ENCODE data around the gene CCNY. TPM values are rescaled to one million over a fixed set of nuclear protein-coding genes. Genes with fewer than 3 reads are reported as not detected.

The CCNY gene
- total and polyA plus RNA-seq, 2 experiments from 2014 or later = 38.9 to 79.9 TPM

DNA sequence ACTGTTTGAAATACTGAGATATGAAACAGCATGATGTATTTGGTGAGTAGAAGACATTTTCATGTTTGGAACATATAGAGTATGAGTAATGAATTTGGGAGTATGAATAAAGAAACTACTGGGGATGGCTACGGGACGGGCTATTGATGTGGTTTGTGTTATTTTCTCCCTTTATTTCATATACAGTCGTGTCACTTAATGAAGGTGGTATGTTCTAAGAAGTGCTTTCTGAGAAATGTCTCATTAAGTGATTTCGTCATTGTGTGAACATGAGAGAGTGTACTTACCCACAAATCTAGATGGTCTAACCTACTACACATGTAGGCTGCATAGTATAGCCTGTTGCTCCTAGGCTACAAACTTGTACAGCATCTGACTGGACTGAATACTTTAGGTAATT lies 106.3 kb downstream of the CCNY start:
- Histone ChIP-seq H3K9me3 (ENCODE audit: low read depth) (no peaks in the 10 kb centered on the region), H3K27me3 (no peaks in the 10 kb centered on the region), H3K4me3 (no peak overlapping the region), H3K27ac (no peak overlapping the region), H3K36me3 (no peaks in the 10 kb centered on the region), H3K4me1 (ENCODE audit: low read depth) (no peaks in the 10 kb centered on the region)
- TF ChIP-seq, protein P1, sequence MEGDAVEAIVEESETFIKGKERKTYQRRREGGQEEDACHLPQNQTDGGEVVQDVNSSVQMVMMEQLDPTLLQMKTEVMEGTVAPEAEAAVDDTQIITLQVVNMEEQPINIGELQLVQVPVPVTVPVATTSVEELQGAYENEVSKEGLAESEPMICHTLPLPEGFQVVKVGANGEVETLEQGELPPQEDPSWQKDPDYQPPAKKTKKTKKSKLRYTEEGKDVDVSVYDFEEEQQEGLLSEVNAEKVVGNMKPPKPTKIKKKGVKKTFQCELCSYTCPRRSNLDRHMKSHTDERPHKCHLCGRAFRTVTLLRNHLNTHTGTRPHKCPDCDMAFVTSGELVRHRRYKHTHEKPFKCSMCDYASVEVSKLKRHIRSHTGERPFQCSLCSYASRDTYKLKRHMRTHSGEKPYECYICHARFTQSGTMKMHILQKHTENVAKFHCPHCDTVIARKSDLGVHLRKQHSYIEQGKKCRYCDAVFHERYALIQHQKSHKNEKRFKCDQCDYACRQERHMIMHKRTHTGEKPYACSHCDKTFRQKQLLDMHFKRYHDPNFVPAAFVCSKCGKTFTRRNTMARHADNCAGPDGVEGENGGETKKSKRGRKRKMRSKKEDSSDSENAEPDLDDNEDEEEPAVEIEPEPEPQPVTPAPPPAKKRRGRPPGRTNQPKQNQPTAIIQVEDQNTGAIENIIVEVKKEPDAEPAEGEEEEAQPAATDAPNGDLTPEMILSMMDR (IDR thresholded peaks at IDR 0.05; ENCODE audit: low read depth, low read length) = no peak
- no peak for DNase-seq (ENCODE audit: low read depth in 1 of 2, low spot score in 1 of 2)

DNA sequence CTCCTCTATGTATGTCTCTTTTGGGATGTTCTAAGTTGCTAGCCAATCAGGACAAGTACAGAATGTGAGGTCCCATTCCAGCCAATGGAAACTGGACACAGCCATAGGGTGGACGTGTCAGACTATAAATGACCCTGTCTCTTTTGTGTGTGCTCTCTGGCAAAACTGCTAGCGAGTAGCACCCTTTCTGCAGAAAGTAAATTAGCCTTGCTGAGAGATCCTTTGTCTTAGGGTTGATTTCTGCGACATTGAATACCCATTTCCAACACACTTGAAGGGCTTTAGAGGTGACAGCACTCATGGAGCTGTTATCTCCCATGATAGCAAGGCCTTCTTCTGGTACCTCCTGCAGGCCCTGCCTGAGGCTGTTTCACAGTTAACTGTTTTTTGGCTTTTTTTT lies 107.5 kb downstream of the CCNY start:
- no peak overlapping the region for H3K4me3 ChIP-seq
- no peaks in the 10 kb centered on the region for H3K36me3 ChIP-seq
- no peaks in the 10 kb centered on the region for H3K27me3 ChIP-seq
- no peaks in the 10 kb centered on the region for H3K4me1 ChIP-seq (ENCODE audit: low read depth)
- H3K27ac ChIP-seq = no peak overlapping the region
- TF ChIP-seq, protein P1 (IDR thresholded peaks at IDR 0.05; ENCODE audit: low read depth, low read length) = no peak
- no peak for DNase-seq (ENCODE audit: low read depth in 1 of 2, low spot score in 1 of 2)
- H3K9me3 ChIP-seq (ENCODE audit: low read depth) = no peaks in the 10 kb centered on the region

DNA sequence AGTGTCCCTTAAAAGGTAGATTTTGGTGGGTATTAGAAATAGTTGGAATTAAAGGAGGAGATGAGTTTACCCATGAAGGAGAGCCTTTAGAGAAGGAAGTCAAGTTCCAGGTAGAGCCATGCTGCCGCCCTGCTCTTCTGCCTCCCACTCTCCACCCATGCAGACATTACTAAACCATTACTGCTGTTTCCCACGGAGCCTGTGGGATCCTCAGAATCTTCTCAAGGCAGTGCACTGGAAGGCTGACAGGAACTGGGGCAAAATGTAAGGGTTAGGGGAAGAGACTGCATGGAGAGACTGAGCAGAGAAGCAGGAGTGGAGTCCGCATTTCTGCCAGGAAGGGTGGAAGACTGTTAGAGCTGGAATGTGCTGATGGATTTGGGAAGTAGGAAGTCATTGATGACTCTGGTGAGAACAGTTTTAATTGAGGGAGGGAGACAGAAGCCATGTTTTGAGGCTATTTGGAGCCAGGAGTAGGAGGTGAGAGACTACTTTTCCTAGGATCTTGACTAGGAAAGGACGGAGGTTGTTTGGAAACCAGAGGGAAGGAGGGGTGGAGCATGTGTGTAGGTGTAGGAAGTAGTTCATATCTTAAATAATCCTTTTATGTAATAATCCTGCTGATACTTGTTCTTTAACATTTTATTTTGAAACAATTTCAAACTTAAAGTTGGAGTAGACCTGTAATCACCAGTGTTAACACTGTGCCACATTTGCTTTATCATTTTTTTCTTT lies 109.0 kb downstream of the CCNY start:
- TF ChIP-seq, protein P1 (IDR thresholded peaks at IDR 0.05; ENCODE audit: low read depth, low read length) = no peak
- no peaks in the 10 kb centered on the region for H3K27me3 ChIP-seq
- no peak overlapping the region for H3K4me3 ChIP-seq
- H3K9me3 ChIP-seq (ENCODE audit: low read depth) = no peaks in the 10 kb centered on the region
- peaks cover 7% of the 10 kb centered on the region for H3K4me1 ChIP-seq (ENCODE audit: low read depth)
- H3K36me3 ChIP-seq = no peaks in the 10 kb centered on the region
- H3K27ac ChIP-seq = no peak overlapping the region
- DNase-seq (ENCODE audit: low read depth in 1 of 2, low spot score in 1 of 2) = no peak

DNA sequence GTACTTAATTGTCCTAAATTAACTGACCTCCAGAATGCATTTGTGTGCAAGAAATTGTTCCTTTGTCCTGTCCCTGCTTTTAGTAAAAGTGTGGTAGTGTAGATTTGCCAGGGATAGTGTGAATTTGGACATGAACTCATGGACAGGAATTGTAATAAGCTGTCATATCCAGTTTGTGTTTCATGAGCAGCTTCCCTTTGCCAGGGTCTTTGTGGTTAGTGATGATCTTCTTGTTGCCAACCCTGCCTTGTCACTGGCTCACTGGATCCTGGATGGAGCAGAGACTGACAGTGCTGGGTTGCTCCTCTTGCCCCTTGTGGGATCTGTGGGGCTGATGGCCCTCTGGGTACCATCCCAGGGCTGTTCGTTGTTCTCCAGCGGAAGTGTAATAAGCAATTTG lies 110.1 kb downstream of the CCNY start:
- TF ChIP-seq, protein P1 (IDR thresholded peaks at IDR 0.05; ENCODE audit: low read depth, low read length) = no peak
- no peaks in the 10 kb centered on the region for H3K9me3 ChIP-seq (ENCODE audit: low read depth)
- no peak for DNase-seq (ENCODE audit: low read depth in 1 of 2, low spot score in 1 of 2)
- H3K27me3 ChIP-seq = no peaks in the 10 kb centered on the region
- H3K4me3 ChIP-seq = no peak overlapping the region
- no peak overlapping the region for H3K27ac ChIP-seq
- H3K4me1 ChIP-seq (ENCODE audit: low read depth) = peaks cover 19% of the 10 kb centered on the region
- H3K36me3 ChIP-seq = no peaks in the 10 kb centered on the region

DNA sequence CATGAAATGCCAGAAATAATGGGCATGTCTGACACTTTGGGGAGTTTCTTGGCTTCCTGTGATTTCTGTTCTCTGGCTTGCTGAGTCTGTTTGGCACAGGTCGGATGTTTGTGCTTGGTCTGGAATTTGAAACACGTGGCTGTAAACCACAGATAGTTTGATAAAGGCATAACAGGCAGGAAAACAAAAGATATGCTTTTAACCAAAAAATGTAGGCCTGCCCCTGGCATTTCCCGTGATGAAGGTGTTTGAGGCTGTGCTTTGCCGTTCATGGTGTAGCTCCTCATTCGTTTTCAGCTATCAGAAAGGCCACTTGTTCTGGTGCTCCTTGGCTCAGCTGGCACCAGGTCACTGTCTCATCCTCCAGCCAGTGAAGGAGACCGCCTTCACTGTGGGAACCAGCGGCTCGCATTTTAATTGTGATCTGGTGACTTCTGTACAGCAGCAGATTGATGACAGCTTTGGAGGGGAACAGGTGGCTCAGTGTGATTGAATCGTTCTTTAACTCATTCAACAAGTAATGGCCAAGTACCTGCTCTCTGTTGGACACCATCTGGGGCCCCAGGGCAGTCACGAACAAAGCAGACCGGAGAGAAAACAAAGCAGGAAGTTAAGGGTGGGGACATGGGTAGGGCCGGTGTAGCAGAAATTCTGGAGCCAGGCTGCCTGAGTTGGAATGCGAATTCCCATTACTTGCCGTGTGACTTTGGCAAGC lies 111.5 kb downstream of the CCNY start:
- H3K27me3 ChIP-seq = no peaks in the 10 kb centered on the region
- peaks cover 24% of the 10 kb centered on the region for H3K4me1 ChIP-seq (ENCODE audit: low read depth)
- TF ChIP-seq, protein P1 (IDR thresholded peaks at IDR 0.05; ENCODE audit: low read depth, low read length) = no peak
- no peak overlapping the region for H3K27ac ChIP-seq
- no peak overlapping the region for H3K4me3 ChIP-seq
- DNase-seq (ENCODE audit: low read depth in 1 of 2, low spot score in 1 of 2) = peak in 1 of 2 donors; percentile 91
- no peaks in the 10 kb centered on the region for H3K36me3 ChIP-seq
- H3K9me3 ChIP-seq (ENCODE audit: low read depth) = no peaks in the 10 kb centered on the region

Data from cardiac muscle cell (in vitro differentiated cells and primary cell).